NOMO-1 (cell line): Measurements from ENCODE around the gene OCRL.

Source experiments
- DNase-seq, 2 experiments: peaks; one replicate each; lab custom pipeline; 2025; ENCODE audit not compliant: unreplicated experiment in 2 of 2; lab: John Stamatoyannopoulos, UW

The OCRL gene

DNA sequence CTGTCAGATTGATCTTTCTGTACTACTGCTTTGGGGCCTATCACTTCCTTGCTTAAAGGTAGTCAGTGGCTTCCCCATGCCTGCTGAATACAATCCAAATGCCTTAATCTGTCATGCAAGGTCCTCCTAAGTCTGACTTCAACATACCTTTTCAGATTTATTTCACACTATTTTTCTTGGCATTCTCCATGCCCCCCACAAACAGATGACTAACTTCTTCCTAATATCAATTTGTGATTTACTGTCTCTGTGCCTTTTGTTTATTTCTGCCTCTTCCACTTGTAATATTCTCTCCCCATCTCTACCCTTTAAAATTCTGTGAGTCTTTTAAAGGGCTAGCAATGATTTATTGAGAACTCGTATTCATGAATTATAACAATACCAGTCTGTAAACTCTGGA is 41.8 kb downstream of the OCRL start:
- no peak for DNase-seq

GRCh38 chrX:129585167-129585566 is 45.1 kb downstream of the OCRL start:
- DNase-seq, result no peak

DNA sequence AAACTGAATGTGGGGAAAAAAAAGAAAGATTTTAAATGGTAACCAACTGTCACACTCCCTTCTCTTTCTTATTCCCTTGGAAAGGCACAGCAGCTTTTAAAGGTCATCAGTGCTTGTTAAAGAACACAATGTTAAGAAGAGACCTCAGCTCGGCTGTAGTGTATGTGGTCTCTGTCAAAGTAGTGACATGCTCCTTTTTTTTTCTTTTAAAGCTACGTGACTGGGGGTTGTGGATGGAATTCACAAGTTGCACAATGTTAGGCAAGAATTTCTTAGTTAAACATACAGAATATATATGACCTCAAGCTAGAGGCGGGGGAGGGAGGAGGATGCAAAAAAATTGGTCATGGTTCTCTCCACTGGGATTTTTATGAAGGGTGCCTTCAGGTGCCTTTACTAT is 45.6 kb downstream of the OCRL start:
- DNase-seq, result no peak

- DNase-seq, result no peak
These were observed 46.4 kb downstream of the OCRL start for GRCh38 chrX:129586446-129586845.

- DNase-seq, result no peak
These were observed 50.5 kb downstream of the OCRL start for GRCh38 chrX:129590596-129590995.

GRCh38 chrX:129593137-129593536 is 53.1 kb downstream of the OCRL start:
- no peak for DNase-seq

- DNase-seq, result no peak
These were observed 54.7 kb downstream of the OCRL start for GRCh38 chrX:129594781-129595180.

- no peak for DNase-seq
These were observed 56.0 kb downstream of the OCRL start for GRCh38 chrX:129596077-129596476.

DNA sequence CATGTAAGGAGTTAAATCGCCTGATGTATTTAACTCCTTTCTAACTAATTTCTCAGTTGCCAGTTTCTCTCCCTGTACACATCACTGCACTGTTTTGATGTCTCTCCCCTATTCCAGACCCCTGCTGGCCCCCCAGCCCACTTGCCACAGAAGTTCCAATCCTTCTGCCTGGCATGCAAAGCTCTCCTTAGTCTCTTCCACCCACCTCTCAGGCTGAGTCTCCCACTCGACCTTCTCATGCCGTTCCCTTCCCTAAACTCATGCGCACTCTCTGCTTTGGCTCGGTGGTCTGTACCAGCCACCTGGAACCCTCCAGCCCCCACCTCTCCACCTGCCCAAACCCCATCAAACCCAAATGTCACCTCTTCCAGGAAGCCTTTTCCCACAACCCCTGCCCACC is 57.8 kb downstream of the OCRL start:
- DNase-seq, result no peak

GRCh38 chrX:129599499-129599898 is 59.4 kb downstream of the OCRL start:
- DNase-seq, result no peak

- no peak for DNase-seq
These were observed 59.9 kb downstream of the OCRL start for GRCh38 chrX:129599996-129600395.

GRCh38 chrX:129600981-129601424 is 60.9 kb downstream of the OCRL start:
- no peak for DNase-seq

DNA sequence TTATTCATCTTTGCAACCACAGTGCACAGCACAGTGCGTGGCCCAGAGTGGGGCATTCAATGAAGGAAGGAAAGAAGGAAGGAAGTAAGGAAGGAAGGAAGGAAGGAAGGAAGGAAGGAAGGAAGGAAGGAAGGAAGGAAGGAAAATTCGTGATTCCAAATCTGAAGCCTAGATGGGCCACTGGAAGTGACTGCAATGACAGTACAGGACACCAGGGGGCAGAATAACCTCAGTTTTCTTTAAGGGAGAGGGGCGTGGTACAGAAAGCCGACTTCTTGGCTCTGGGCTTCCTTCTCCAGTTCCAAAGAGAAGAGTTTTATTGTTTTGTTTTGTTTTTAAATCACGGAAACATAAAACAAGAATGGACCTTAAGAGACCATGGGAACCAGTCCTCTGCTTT is 66.9 kb downstream of the OCRL start:
- peak in 1 of 2 experiments; percentile 50 for DNase-seq

DNA sequence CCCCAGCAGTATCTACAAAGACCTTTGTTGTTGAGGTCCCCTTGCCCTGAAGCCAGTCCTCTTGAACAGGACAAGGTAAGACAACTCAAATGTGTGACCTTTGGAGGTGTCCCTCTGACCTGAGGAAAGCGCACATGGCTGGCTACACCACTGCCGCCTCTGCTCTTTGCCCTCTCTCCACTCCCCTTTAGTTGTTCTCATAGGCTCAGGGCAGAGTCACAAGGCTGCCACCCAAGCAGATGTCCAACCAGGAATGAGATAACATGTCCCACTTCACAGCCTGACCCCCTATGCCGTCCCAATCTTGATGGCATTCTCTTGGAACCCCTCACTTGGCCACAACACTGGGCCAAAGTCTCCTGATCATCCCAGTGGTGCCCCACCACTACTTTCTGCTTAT is 68.4 kb downstream of the OCRL start:
- no peak for DNase-seq

- no peak for DNase-seq
These were observed 69.3 kb downstream of the OCRL start for GRCh38 chrX:129609395-129609794.

GRCh38 chrX:129612396-129612795 is 72.3 kb downstream of the OCRL start:
- DNase-seq, result no peak

GRCh38 chrX:129613596-129613995 is 73.5 kb downstream of the OCRL start:
- no peak for DNase-seq

- DNase-seq, result no peak
These were observed 74.6 kb downstream of the OCRL start for GRCh38 chrX:129614481-129615255.

DNA sequence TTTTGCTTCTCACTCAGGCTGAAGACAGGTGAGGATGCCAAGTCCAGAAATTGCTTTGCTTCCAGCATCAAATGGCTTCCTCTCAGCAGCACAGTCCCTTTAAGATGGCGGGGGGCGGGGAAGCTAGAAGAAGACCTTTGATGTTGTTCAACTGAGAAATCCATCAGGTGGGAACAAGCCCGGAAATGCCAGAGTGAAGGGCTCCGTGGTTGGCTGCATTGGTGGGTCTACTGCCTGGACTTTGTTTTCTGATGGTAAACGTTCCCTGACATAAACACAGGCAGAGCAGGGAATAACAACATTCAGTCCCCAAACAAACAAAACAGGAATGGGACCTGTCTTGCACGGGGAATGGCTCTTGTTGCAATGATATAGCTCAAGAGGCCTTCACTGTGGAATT is 77.4 kb downstream of the OCRL start:
- DNase-seq, result no peak

- DNase-seq, result no peak
These were observed 78.9 kb downstream of the OCRL start for GRCh38 chrX:129618997-129619396.

DNA sequence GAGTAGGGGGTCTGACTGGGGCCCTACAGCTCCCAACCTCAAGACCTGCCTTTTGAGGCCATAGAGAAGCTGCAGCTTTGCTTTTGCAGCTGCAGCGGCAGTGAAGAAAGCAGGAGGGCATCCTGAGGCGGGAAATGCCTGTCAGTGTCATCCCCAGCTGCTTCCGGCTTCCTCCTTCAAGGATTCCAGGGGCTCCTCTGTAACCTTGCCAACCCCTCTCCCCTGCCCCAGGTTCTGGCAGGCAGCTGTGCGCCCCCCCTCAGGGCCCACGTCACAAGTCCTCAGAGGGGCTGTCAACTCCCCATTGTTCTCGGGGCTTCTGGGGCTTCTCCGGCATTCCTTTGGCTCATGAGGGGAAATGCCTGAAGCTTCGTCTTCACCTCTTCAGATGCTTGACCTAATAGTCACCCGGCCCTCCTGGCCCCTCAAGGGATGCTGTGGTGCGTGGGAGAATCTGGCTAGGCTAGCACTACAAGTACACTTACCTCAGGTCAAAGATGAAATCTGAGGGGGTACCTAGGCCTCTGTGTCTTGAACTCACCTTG is 82.8 kb downstream of the OCRL start:
- no peak for DNase-seq

- DNase-seq, result no peak
These were observed 86.0 kb downstream of the OCRL start for GRCh38 chrX:129626026-129626425.

- DNase-seq, result no peak
These were observed 89.8 kb downstream of the OCRL start for GRCh38 chrX:129629837-129630236.
